GDM1 (cell line): ENCODE results near the gene GON7.
"Not testable (repeated sequence)": the region's sequence is repeated elsewhere in the genome, so short reads cannot be mapped to it uniquely, and the experiment has no call there.

Experiments used
- DNase-seq: peaks from one replicate; lab custom pipeline; 2025; lab: John Stamatoyannopoulos, UW

The GON7 gene

GRCh38 chr14:93199031-93199430 is 7.8 kb downstream of the GON7 start:
- DNase-seq = no peak

GRCh38 chr14:93195316-93195999 is 11.4 kb downstream of the GON7 start:
- DNase-seq = no peak

- no peak for DNase-seq
Measured at GRCh38 chr14:93186956-93187355, 19.9 kb downstream of the GON7 start.

GRCh38 chr14:93186466-93186865 is 20.4 kb downstream of the GON7 start:
- DNase-seq = no peak

- no peak for DNase-seq
Measured at GRCh38 chr14:93185349-93185720, 21.5 kb downstream of the GON7 start.

GRCh38 chr14:93184391-93185348 is 22.2 kb downstream of the GON7 start, which contains the start of the genes LYSET and MOAP1:
Gene LYSET (plus strand): TSS chr14:93185317. CDS start chr14:93185406, 89 bp downstream.
Gene MOAP1 (minus strand): TSS chr14:93184897. CDS start chr14:93184242, 655 bp downstream.
- peak; percentile 83 for DNase-seq

GRCh38 chr14:93183596-93184317 is 23.1 kb downstream of the GON7 start:
- DNase-seq = no peak

GRCh38 chr14:93175492-93175891 is 31.4 kb downstream of the GON7 start:
- DNase-seq = no peak

GRCh38 chr14:93174731-93175130 is 32.1 kb downstream of the GON7 start:
- DNase-seq = not testable (repeated sequence)

- DNase-seq = no peak
Measured at GRCh38 chr14:93173943-93174395, 32.9 kb downstream of the GON7 start.

- no peak for DNase-seq
Measured at GRCh38 chr14:93171376-93171775, 35.5 kb downstream of the GON7 start.

- not testable (repeated sequence) for DNase-seq
Measured at GRCh38 chr14:93170141-93170540, 36.7 kb downstream of the GON7 start.

GRCh38 chr14:93169619-93170018 is 37.2 kb downstream of the GON7 start:
- DNase-seq = not testable (repeated sequence)

- not testable (repeated sequence) for DNase-seq
Measured at GRCh38 chr14:93168610-93169009, 38.3 kb downstream of the GON7 start.

GRCh38 chr14:93165271-93166265 is 41.3 kb downstream of the GON7 start:
- not testable (repeated sequence) for DNase-seq

- no peak for DNase-seq
Measured at GRCh38 chr14:93163564-93163963, 43.3 kb downstream of the GON7 start.

- DNase-seq = no peak
Measured at GRCh38 chr14:93161411-93161940, 45.4 kb downstream of the GON7 start.

- DNase-seq = no peak
Measured at GRCh38 chr14:93160353-93160801, 46.5 kb downstream of the GON7 start.

- not testable (repeated sequence) for DNase-seq
Measured at GRCh38 chr14:93159625-93160352, 47.1 kb downstream of the GON7 start.

GRCh38 chr14:93158349-93158748 is 48.5 kb downstream of the GON7 start:
- not testable (repeated sequence) for DNase-seq
